SK-N-SH treated with all-trans-retinoic acid at 6 μM for 48 hours (cell line): ENCODE measurements around the gene MRPL12.

Experiments
- ATAC-seq: fragments of 200-7000 bp; cut with Tn5 transposase; 3 replicates; pipeline ENCODE4 v1.9.1; 2020; ENCODE audit warnings: mild to moderate bottlenecking, moderate library complexity
- ARNTL ChIP-seq: fragments of 450-650 bp; formaldehyde crosslinking; IDR thresholded peaks from 2 replicates; pipeline ENCODE4 v1.5.0; 2020; ENCODE audit warnings: low read depth, mild to moderate bottlenecking, moderate library complexity, borderline replicate concordance
- BACH2 ChIP-seq: fragments of 250-450 bp; sonication (Bioruptor Pico); IDR thresholded peaks from 2 replicates; pipeline ENCODE4 v1.9.0; 2021; ENCODE audit warnings: mild to moderate bottlenecking, borderline replicate concordance
- CREB5 ChIP-seq: fragments of 250-450 bp; sonication (Bioruptor Pico); IDR thresholded peaks from 2 replicates; pipeline ENCODE4 v1.5.1; 2020; ENCODE audit warnings: low read depth, mild to moderate bottlenecking, moderate library complexity
- CSDC2 ChIP-seq: fragments of 250-450 bp; sonication (Bioruptor Pico); IDR thresholded peaks from 2 replicates; pipeline ENCODE4 v1.5.0; 2020; ENCODE audit warnings: mild to moderate bottlenecking, moderate library complexity
- CSRNP3 ChIP-seq: fragments of 250-450 bp; sonication (Bioruptor Pico); IDR thresholded peaks from 2 replicates; pipeline ENCODE4 v1.5.1; 2021; ENCODE audit warnings: mild to moderate bottlenecking, moderate library complexity
- ESRRG ChIP-seq: fragments of 250-450 bp; sonication (Bioruptor Pico); IDR thresholded peaks from 2 replicates; pipeline ENCODE4 v1.6.1; 2021; ENCODE audit warnings: mild to moderate bottlenecking
- ISL1 ChIP-seq: fragments of 250-450 bp; sonication (Bioruptor Pico); IDR thresholded peaks from 2 replicates; pipeline ENCODE4 v2.1.2; 2022; ENCODE audit warnings: mild to moderate bottlenecking, moderate library complexity
- OSR1 ChIP-seq: fragments of 250-450 bp; sonication (Bioruptor Pico); IDR thresholded peaks from 2 replicates; pipeline ENCODE4 v1.8.0; 2022; ENCODE audit warnings: moderate library complexity, mild to moderate bottlenecking, inconsistent platforms
- PATZ1 ChIP-seq: fragments of 250-450 bp; sonication (Bioruptor Pico); IDR thresholded peaks from 2 replicates; pipeline ENCODE4 v1.8.0; 2020; ENCODE audit warnings: mild to moderate bottlenecking, moderate library complexity, borderline replicate concordance
- PPARA ChIP-seq: fragments of 250-450 bp; sonication (Bioruptor Pico); IDR thresholded peaks from 2 replicates; pipeline ENCODE4 v1.5.0; 2020; ENCODE audit warnings: mild to moderate bottlenecking, borderline replicate concordance
- RARB ChIP-seq: fragments of 250-450 bp; sonication (Bioruptor Pico); IDR thresholded peaks from 2 replicates; pipeline ENCODE4 v1.8.0; 2021; ENCODE audit warnings: mild to moderate bottlenecking, moderate library complexity
- SNAI2 ChIP-seq: fragments of 250-450 bp; sonication (Bioruptor Pico); IDR thresholded peaks from 2 replicates; pipeline ENCODE4 v1.5.0; 2020; ENCODE audit warnings: mild to moderate bottlenecking, moderate library complexity
- TCF4 ChIP-seq: fragments of 250-450 bp; sonication (Bioruptor Pico); IDR thresholded peaks from 2 replicates; pipeline ENCODE4 v1.8.0; 2021; ENCODE audit warnings: mild to moderate bottlenecking, moderate library complexity, borderline replicate concordance
- TOX ChIP-seq: fragments of 250-450 bp; sonication (Bioruptor Pico); IDR thresholded peaks from 2 replicates; pipeline ENCODE4 v1.8.0; 2021; ENCODE audit warnings: mild to moderate bottlenecking, moderate library complexity, borderline replicate concordance
- ZC3H10 ChIP-seq: fragments of 250-450 bp; sonication (Bioruptor Pico); IDR thresholded peaks from 2 replicates; pipeline ENCODE4 v1.5.1; 2021; ENCODE audit warnings: mild to moderate bottlenecking, moderate library complexity
- ZFP3 ChIP-seq: fragments of 250-450 bp; sonication (Bioruptor Pico); IDR thresholded peaks from 2 replicates; pipeline ENCODE4 v1.5.0; 2020; ENCODE audit warnings: mild to moderate bottlenecking, moderate library complexity
- ZFP30 ChIP-seq: fragments of 450-650 bp; formaldehyde crosslinking; IDR thresholded peaks from 2 replicates; pipeline ENCODE4 v1.5.0; 2022; ENCODE audit warnings: mild to moderate bottlenecking, moderate library complexity
- ZNF565 ChIP-seq: fragments of 450-650 bp; formaldehyde crosslinking; conservative IDR thresholded peaks from 2 replicates; pipeline ENCODE4 v1.5.0; 2020; ENCODE audit warnings: low read depth, mild to moderate bottlenecking, moderate library complexity
- ZNF70 ChIP-seq: fragments of 450-650 bp; formaldehyde crosslinking; IDR thresholded peaks from 2 replicates; pipeline ENCODE4 v1.5.0; 2020; ENCODE audit warnings: mild to moderate bottlenecking, moderate library complexity
- ZNF8 ChIP-seq: fragments of 450-650 bp; formaldehyde crosslinking; IDR thresholded peaks from 2 replicates; pipeline ENCODE4 v1.5.0; 2020; ENCODE audit warnings: mild to moderate bottlenecking, moderate library complexity
- TF ChIP-seq, protein P1 (sequence below): fragments of 250-450 bp; sonication (Bioruptor Pico); IDR thresholded peaks from 2 replicates; pipeline ENCODE4 v1.5.0; 2020; ENCODE audit warnings: mild to moderate bottlenecking, moderate library complexity
- TF ChIP-seq, protein P2 (sequence below): fragments of 250-450 bp; sonication (Bioruptor Pico); IDR thresholded peaks from 2 replicates; pipeline ENCODE4 v1.8.0; 2021; ENCODE audit warnings: low read depth, mild to moderate bottlenecking, moderate library complexity, borderline replicate concordance

MRPL12 gene

GRCh38 chr17:81715107-81715871 lies 12.1 kb downstream of the MRPL12 start:
- ATAC-seq = no peak
- TF ChIP-seq SNAI2 (CRISPR knock-in tag) (no peak), ARNTL (CRISPR knock-in tag) (no peak), CSRNP3 (no peak), TCF4 (CRISPR knock-in tag) (no peak), CSDC2 (CRISPR knock-in tag) (no peak), ZNF8 (CRISPR knock-in tag) (no peak)

GRCh38 chr17:81715872-81716673 lies 12.9 kb downstream of the MRPL12 start:
- no peak for ATAC-seq

DNA sequence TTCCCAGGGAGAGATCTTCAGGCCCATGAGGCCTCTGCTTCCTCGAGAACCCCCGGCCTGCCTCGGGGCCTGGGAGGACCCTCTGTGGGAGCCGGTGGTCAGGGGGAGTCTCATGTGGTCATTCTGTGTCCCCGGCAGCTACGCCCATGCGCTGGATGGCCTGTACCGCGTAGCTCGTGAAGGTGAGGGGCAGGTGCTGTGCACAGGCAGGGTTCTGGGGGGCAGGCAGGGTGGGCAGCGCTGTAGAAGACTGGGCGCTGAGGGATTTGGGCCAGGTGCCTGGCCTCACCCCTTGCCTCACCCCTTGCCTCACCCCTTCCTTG lies 13.5 kb downstream of the MRPL12 start:
- no peak for ATAC-seq
- TF ChIP-seq BACH2 (CRISPR knock-in tag) (no peak), ZC3H10 (CRISPR knock-in tag) (no peak), ZFP3 (CRISPR knock-in tag) (no peak), SNAI2 (CRISPR knock-in tag) (no peak), ZFP30 (CRISPR knock-in tag) (no peak), CSRNP3 (no peak), CSDC2 (CRISPR knock-in tag) (no peak), ISL1 (CRISPR knock-in tag) (no peak)
- TF ChIP-seq, protein P1, sequence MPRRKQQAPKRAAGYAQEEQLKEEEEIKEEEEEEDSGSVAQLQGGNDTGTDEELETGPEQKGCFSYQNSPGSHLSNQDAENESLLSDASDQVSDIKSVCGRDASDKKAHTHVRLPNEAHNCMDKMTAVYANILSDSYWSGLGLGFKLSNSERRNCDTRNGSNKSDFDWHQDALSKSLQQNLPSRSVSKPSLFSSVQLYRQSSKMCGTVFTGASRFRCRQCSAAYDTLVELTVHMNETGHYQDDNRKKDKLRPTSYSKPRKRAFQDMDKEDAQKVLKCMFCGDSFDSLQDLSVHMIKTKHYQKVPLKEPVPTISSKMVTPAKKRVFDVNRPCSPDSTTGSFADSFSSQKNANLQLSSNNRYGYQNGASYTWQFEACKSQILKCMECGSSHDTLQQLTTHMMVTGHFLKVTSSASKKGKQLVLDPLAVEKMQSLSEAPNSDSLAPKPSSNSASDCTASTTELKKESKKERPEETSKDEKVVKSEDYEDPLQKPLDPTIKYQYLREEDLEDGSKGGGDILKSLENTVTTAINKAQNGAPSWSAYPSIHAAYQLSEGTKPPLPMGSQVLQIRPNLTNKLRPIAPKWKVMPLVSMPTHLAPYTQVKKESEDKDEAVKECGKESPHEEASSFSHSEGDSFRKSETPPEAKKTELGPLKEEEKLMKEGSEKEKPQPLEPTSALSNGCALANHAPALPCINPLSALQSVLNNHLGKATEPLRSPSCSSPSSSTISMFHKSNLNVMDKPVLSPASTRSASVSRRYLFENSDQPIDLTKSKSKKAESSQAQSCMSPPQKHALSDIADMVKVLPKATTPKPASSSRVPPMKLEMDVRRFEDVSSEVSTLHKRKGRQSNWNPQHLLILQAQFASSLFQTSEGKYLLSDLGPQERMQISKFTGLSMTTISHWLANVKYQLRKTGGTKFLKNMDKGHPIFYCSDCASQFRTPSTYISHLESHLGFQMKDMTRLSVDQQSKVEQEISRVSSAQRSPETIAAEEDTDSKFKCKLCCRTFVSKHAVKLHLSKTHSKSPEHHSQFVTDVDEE = no peak

More at GRCh38 chr17:81715872-81716673, 12.9 kb downstream of the MRPL12 start:
- TF ChIP-seq ZNF70 (CRISPR knock-in tag) (no peak), CSRNP3 (no peak), ESRRG (no peak), RARB (no peak), ZNF565 (CRISPR knock-in tag) (no peak), TOX (no peak), PATZ1 (CRISPR knock-in tag) (no peak), BACH2 (CRISPR knock-in tag) (no peak), CREB5 (CRISPR knock-in tag) (no peak), PPARA (CRISPR knock-in tag) (no peak), OSR1 (CRISPR knock-in tag) (no peak)
- TF ChIP-seq, protein P2, sequence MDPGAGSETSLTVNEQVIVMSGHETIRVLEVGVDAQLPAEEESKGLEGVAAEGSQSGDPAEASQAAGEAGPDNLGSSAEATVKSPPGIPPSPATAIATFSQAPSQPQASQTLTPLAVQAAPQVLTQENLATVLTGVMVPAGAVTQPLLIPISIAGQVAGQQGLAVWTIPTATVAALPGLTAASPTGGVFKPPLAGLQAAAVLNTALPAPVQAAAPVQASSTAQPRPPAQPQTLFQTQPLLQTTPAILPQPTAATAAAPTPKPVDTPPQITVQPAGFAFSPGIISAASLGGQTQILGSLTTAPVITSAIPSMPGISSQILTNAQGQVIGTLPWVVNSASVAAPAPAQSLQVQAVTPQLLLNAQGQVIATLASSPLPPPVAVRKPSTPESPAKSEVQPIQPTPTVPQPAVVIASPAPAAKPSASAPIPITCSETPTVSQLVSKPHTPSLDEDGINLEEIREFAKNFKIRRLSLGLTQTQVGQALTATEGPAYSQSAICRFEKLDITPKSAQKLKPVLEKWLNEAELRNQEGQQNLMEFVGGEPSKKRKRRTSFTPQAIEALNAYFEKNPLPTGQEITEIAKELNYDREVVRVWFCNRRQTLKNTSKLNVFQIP (CRISPR knock-in tag) = no peak
- TF ChIP-seq, all 23 proteins: peak for 0
